Measurements from ENCODE around the gene IFI27L1.

DNA sequence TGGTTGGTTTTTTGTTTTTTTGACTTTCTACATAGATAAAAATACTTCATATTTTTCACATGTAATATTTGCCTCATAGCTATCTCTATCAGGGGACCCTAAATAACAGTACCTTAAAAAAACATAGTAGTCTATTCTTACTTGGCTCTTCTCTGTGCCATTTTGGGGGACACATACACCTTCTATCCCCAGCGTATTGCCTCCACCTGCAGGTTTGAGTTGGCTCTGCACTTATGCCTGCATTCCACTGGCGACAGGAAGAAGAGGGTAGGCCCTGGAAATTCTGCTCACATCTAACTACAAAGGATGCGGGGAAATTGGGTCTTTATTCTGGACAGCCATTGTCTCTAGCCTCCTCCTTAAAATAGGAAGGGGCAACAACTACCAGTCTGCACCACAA is 62.1 kb downstream of the IFI27L1 start:
- TF ChIP-seq POLR2A (IDR thresholded peaks at IDR 0.05) (no peak), EP300 (IDR thresholded peaks at IDR 0.05) (no peak)
